IMR-90 (cell line): ENCODE results near the gene ABTB2. TPM values are rescaled to one million over a fixed set of nuclear protein-coding genes. Genes with fewer than 3 reads are reported as not detected.

ENCODE experiments used
- ATAC-seq: fragments of 200-7000 bp; cut with Tn5 transposase; 2 replicates; pipeline ENCODE4 v1.9.1; 2020; ENCODE audit warnings: low read depth, mild to moderate bottlenecking, moderate library complexity
- BruUV-seq: library from RNA; stranded (reverse); fragments of 400-500 nt; replicated peaks from 2 replicates; lab custom pipeline; 2021; lab: Mats Ljungman, UMichigan
- CTCF ChIA-PET: fragments of 300-600 bp; formaldehyde crosslinking; extraction: SDS; loops from one replicate; lab custom pipeline; 2021; ENCODE audit warnings: antibody characterized with exemption; lab: Yijun Ruan, JAX
- POLR2A ChIA-PET: fragments of 300-600 bp; sonication (Branson Sonifier 250); formaldehyde crosslinking; loops from one replicate; lab custom pipeline; 2022; ENCODE audit warnings: antibody characterized with exemption; ENCODE audit not compliant: unreplicated experiment; lab: Charles Lee
- DNase-seq: peaks from one replicate; pipeline ENCODE4 v3.0.0; 2013
- H2AFZ ChIP-seq: replicated peaks from 2 replicates; pipeline ENCODE3; 2013; ENCODE audit warnings: low read length, mild to moderate bottlenecking; ENCODE audit not compliant: poor library complexity
- H2AK5ac ChIP-seq: 2 replicates; pipeline ENCODE4 v1.6.1; 2013; ENCODE audit warnings: low read depth, low read length, inconsistent platforms
- H2AK9ac ChIP-seq: replicated peaks from 2 replicates; pipeline ENCODE3; 2013; ENCODE audit warnings: mild to moderate bottlenecking, low read depth, low read length, moderate library complexity; ENCODE audit not compliant: poor library complexity
- H2BK120ac ChIP-seq: 2 replicates; pipeline ENCODE4 v1.6.1; 2013; ENCODE audit warnings: low read depth, low read length, inconsistent platforms
- H2BK15ac ChIP-seq: 3 replicates; pipeline ENCODE4 v1.6.1; 2013; ENCODE audit warnings: low read depth, low read length, inconsistent platforms
- H2BK20ac ChIP-seq: 2 replicates; pipeline ENCODE4 v1.6.1; 2013; ENCODE audit warnings: low read depth, mild to moderate bottlenecking, inconsistent platforms, low read length, moderate library complexity
- H2BK5ac ChIP-seq: 2 replicates; pipeline ENCODE4 v1.6.1; 2013; ENCODE audit warnings: mild to moderate bottlenecking, low read depth, low read length, inconsistent platforms; ENCODE audit not compliant: poor library complexity, severe bottlenecking
- H3K14ac ChIP-seq: replicated peaks from 2 replicates; pipeline ENCODE4 v1.6.1; 2013; ENCODE audit warnings: low read depth, low read length, inconsistent platforms
- H3K18ac ChIP-seq: 2 replicates; pipeline ENCODE4 v1.6.1; 2013; ENCODE audit warnings: low read depth, low read length, control low read depth
- H3K23ac ChIP-seq: 2 replicates; pipeline ENCODE4 v1.6.1; 2013; ENCODE audit warnings: low read depth, low read length, inconsistent platforms
- H3K27ac ChIP-seq: 2 replicates; pipeline ENCODE4 v1.5.1; 2013; ENCODE audit warnings: mild to moderate bottlenecking, control low read depth, low read length; ENCODE audit not compliant: insufficient read depth
- H3K27me3 ChIP-seq: 2 replicates; pipeline ENCODE4 v1.6.1; 2013; ENCODE audit warnings: low read length; ENCODE audit not compliant: control insufficient read depth, insufficient read depth
- H3K36me3 ChIP-seq: 2 replicates; pipeline ENCODE4 v1.6.1; 2013; ENCODE audit warnings: low read length, mixed read lengths; ENCODE audit not compliant: control insufficient read depth, insufficient read depth
- H3K4ac ChIP-seq: 2 replicates; pipeline ENCODE4 v1.6.1; 2013; ENCODE audit warnings: low read depth, low read length, inconsistent platforms
- H3K4me1 ChIP-seq: 2 replicates; pipeline ENCODE4 v1.6.1; 2013; ENCODE audit warnings: low read length, mixed read lengths; ENCODE audit not compliant: control insufficient read depth, insufficient read depth
- H3K4me2 ChIP-seq: 2 replicates; pipeline ENCODE4 v1.6.1; 2013; ENCODE audit warnings: low read depth, mild to moderate bottlenecking, control low read depth, low read length, moderate library complexity
- H3K4me3 ChIP-seq: 2 replicates; pipeline ENCODE4 v1.5.1; 2013; ENCODE audit warnings: low read depth, mild to moderate bottlenecking, control low read depth, low read length, moderate library complexity; ENCODE audit not compliant: insufficient read depth
- H3K56ac ChIP-seq: 2 replicates; pipeline ENCODE4 v1.6.1; 2013; ENCODE audit warnings: low read length, inconsistent platforms; ENCODE audit not compliant: insufficient read depth; ENCODE audit errors: extremely low read depth
- H3K79me1 ChIP-seq, 2 experiments: 2 replicates each; pipeline ENCODE4 v1.6.1; 2013; ENCODE audit warnings: low read length in 2 of 2, inconsistent platforms in 1 of 2, low read depth in 1 of 2
- H3K9ac ChIP-seq: 2 replicates; pipeline ENCODE4 v1.6.1; 2013; ENCODE audit warnings: low read depth, low read length, control low read depth
- H3K9me1 ChIP-seq: 2 replicates; pipeline ENCODE4 v1.6.1; 2013; ENCODE audit warnings: low read length, inconsistent platforms; ENCODE audit not compliant: insufficient read depth
- H3K9me3 ChIP-seq: 2 replicates; pipeline ENCODE4 v1.6.1; 2013; ENCODE audit warnings: low read length; ENCODE audit not compliant: control insufficient read depth, insufficient read depth
- H4K20me1 ChIP-seq: 2 replicates; pipeline ENCODE4 v1.6.1; 2013; ENCODE audit warnings: low read length, inconsistent platforms; ENCODE audit not compliant: insufficient read depth
- H4K5ac ChIP-seq: 2 replicates; pipeline ENCODE4 v1.6.1; 2013; ENCODE audit warnings: mild to moderate bottlenecking, low read depth, low read length, control low read depth
- H4K8ac ChIP-seq, 2 experiments: 2 replicates each; pipeline ENCODE4 v1.6.1; 2013; ENCODE audit warnings: low read depth in 2 of 2, low read length in 2 of 2, control low read depth in 1 of 2, inconsistent platforms in 1 of 2
- H4K91ac ChIP-seq: 2 replicates; pipeline ENCODE4 v1.6.1; 2013; ENCODE audit warnings: low read depth, low read length, inconsistent platforms; ENCODE audit not compliant: insufficient read depth
- BHLHE40 ChIP-seq: fragments of 150-350 bp; IDR thresholded peaks from 2 replicates; pipeline ENCODE4 v1.6.1; 2016; ENCODE audit warnings: mild to moderate bottlenecking, low read depth, low read length
- ELK1 ChIP-seq: fragments of 150-350 bp; IDR thresholded peaks from 2 replicates; pipeline ENCODE4 v1.6.1; 2016; ENCODE audit warnings: low read depth, mild to moderate bottlenecking, low read length, moderate library complexity, borderline replicate concordance
- MAFK ChIP-seq: IDR thresholded peaks from 2 replicates; pipeline ENCODE4 v1.6.1; 2012; ENCODE audit warnings: low read depth, low read length, improper control_type of control experiment
- POLR2A ChIP-seq: IDR thresholded peaks from 2 replicates; pipeline ENCODE4 v1.6.1; 2012; ENCODE audit warnings: mild to moderate bottlenecking, low read depth, low read length
- RCOR1 ChIP-seq: IDR thresholded peaks from 2 replicates; pipeline ENCODE4 v1.6.1; 2012; ENCODE audit warnings: mild to moderate bottlenecking, low read length, improper control_type of control experiment; ENCODE audit not compliant: insufficient replicate concordance
- WGBS, 2 experiments: methylation state at CpG; one replicate each; pipeline versions ENCODE4 v1.1.5 to v1.1.7; 2013; ENCODE audit warnings: missing lambda C conversion rate in 2 of 2; ENCODE audit not compliant: insufficient read length in 1 of 2; ENCODE audit errors: extremely low coverage in 2 of 2; 5-methylcytosine and 5-hydroxymethylcytosine counted together
- dilution Hi-C: fragments of 300-500 bp; cut with HindIII; formaldehyde crosslinking; loops from one replicate; pipeline ENCODE4 v1.14.3; 2018; ENCODE audit warnings: low sequenced_read_pairs; ENCODE audit not compliant: unreplicated experiment
- in situ Hi-C: fragments of 300-500 bp; cut with MboI; formaldehyde crosslinking; loops from 3 replicates; pipeline ENCODE4 v1.14.3; 2019; ENCODE audit warnings: low sequenced_read_pairs, inconsistent platforms, mixed read lengths
- intact Hi-C: fragments of 100-400 bp; cut with micrococcal nuclease; formaldehyde crosslinking; loops from 2 replicates; pipeline ENCODE4 v1.10.0; 2022
- polyA plus RNA-seq, 3 experiments: library from polyadenylated mRNA; depleted of rRNA; stranded (reverse); fragments of >200 nt; gene quantifications; 2 replicates each; pipeline ENCODE4 v1.2.3, GENCODE V29; 2012; ENCODE audit warnings: low replicate concordance in 1 of 3
- total RNA-seq: library from RNA; depleted of rRNA; stranded (reverse); fragments of >200 nt; gene quantifications from 2 replicates; pipeline ENCODE4 v1.2.3, GENCODE V29; 2012

Gene ABTB2
- total and polyA plus RNA-seq, 2 of the 4 experiments (the other 2 are of a cell fraction): 0.18 to 2.0 TPM

- no peak for DNase-seq
- Histone ChIP-seq H3K27me3 (no peaks in the 10 kb centered on the region; the same call in 1 of the 2 replicates), H2AK5ac (no peak overlapping the region), H4K20me1 (no peaks in the 10 kb centered on the region), H2AFZ (no peak overlapping the region), H4K8ac (no peak overlapping the region), H2BK120ac (no peak overlapping the region), H3K23ac (no peak overlapping the region), H2BK5ac (no peak overlapping the region), H2AK9ac (no peak overlapping the region), H3K36me3 (no peaks in the 10 kb centered on the region), H3K27ac (no peak overlapping the region), H3K4me3 (no peak overlapping the region), H3K79me1 (no peaks in the 10 kb centered on the region), H3K56ac (no peak overlapping the region), H3K9ac (no peak overlapping the region), H3K18ac (no peak overlapping the region), H3K4ac (no peak overlapping the region), H4K5ac (no peak overlapping the region), H2BK20ac (no peak overlapping the region), H2BK15ac (no peak overlapping the region), H3K4me2 (no peak overlapping the region), H3K14ac (no peak overlapping the region), H3K4me1 (peaks cover 11% of the 10 kb centered on the region; the same call in 1 of the 2 replicates), H4K91ac (no peak overlapping the region), H3K9me3 (no peaks in the 10 kb centered on the region), H3K9me1 (0 out of 2 replicates have a peak, but pooled peaks cover 4% of the 10 kb centered on the region)
- ChIA-PET POLR2A (no interaction called here), CTCF (no interaction called here)
- no peak for ATAC-seq
- 82% methylated on average over 4 of the region's 5 CpGs; no CpG with 5 or more reads in 1 of the 2 experiments for WGBS, 2 experiments
- dilution Hi-C loops (no loop called here), intact Hi-C loops (no loop called here), in situ Hi-C loops (no loop called here)
- BruUV-seq: no TSS peak
- TF ChIP-seq RCOR1 (no peak), POLR2A (no peak), MAFK (no peak), BHLHE40 (no peak), ELK1 (no peak)
These were observed 148.0 kb downstream of the ABTB2 start for GRCh38 chr11:34209809-34210208.
